ENCODE measurements around the gene AP2A1.

DNA sequence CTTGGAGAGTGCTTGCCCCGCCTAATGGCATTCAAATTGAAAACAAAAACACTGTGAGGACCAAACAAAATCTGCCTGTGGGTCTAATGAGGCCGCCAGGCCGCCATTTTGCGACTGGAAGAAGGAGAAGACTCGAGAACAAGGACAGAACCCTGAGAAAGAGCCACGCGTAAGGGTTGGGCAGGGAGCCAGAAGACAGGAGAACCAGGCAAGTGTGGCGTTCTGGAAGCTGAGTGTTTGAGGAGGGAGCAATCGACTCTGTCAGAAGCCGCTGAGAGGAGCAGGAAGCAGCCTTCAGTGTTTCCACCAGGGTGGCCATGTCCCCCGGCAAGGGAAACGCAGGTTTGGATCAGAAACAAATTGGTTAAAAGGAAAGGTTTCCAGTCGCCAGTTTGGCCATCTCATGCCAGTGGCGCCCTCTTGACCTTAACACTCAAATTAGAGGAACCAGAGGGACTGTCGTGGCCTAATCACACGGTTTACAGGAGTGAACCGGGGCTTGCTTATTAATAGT is 74.0 kb downstream of the AP2A1 start:
- TF ChIP-seq, protein P1, sequence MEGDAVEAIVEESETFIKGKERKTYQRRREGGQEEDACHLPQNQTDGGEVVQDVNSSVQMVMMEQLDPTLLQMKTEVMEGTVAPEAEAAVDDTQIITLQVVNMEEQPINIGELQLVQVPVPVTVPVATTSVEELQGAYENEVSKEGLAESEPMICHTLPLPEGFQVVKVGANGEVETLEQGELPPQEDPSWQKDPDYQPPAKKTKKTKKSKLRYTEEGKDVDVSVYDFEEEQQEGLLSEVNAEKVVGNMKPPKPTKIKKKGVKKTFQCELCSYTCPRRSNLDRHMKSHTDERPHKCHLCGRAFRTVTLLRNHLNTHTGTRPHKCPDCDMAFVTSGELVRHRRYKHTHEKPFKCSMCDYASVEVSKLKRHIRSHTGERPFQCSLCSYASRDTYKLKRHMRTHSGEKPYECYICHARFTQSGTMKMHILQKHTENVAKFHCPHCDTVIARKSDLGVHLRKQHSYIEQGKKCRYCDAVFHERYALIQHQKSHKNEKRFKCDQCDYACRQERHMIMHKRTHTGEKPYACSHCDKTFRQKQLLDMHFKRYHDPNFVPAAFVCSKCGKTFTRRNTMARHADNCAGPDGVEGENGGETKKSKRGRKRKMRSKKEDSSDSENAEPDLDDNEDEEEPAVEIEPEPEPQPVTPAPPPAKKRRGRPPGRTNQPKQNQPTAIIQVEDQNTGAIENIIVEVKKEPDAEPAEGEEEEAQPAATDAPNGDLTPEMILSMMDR (IDR thresholded peaks at IDR 0.05; ENCODE audit: low read depth, low read length, missing input control) = no peak
- TF ChIP-seq HNF4A (conservative IDR thresholded peaks at IDR 0.05) (no peak), REST (IDR thresholded peaks at IDR 0.05) (no peak), YY1 (IDR thresholded peaks at IDR 0.05) (no peak), SP1 (IDR thresholded peaks at IDR 0.05) (no peak), RAD21 (IDR thresholded peaks at IDR 0.05) (no peak), FOXA1 (IDR thresholded peaks at IDR 0.05) (no peak), GABPA (IDR thresholded peaks at IDR 0.05 in 1 of 2, conservative IDR thresholded peaks at IDR 0.05 in 1 of 2) (no peak), ATF3 (IDR thresholded peaks at IDR 0.05) (no peak), EGR1 (IDR thresholded peaks at IDR 0.05; ENCODE audit: low read depth in 2 of 2) (no peak), MAX (IDR thresholded peaks at IDR 0.05) (no peak), RXRA (IDR thresholded peaks at IDR 0.05) (no peak), NR2F2 (IDR thresholded peaks at IDR 0.05) (no peak)
- TF ChIP-seq, protein P2, sequence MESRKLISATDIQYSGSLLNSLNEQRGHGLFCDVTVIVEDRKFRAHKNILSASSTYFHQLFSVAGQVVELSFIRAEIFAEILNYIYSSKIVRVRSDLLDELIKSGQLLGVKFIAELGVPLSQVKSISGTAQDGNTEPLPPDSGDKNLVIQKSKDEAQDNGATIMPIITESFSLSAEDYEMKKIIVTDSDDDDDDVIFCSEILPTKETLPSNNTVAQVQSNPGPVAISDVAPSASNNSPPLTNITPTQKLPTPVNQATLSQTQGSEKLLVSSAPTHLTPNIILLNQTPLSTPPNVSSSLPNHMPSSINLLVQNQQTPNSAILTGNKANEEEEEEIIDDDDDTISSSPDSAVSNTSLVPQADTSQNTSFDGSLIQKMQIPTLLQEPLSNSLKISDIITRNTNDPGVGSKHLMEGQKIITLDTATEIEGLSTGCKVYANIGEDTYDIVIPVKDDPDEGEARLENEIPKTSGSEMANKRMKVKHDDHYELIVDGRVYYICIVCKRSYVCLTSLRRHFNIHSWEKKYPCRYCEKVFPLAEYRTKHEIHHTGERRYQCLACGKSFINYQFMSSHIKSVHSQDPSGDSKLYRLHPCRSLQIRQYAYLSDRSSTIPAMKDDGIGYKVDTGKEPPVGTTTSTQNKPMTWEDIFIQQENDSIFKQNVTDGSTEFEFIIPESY (IDR thresholded peaks at IDR 0.05) = no peak

Measured in liver (tissue), 3 donors.